ENCODE measurements around the gene CELSR2.

Gene CELSR2

DNA sequence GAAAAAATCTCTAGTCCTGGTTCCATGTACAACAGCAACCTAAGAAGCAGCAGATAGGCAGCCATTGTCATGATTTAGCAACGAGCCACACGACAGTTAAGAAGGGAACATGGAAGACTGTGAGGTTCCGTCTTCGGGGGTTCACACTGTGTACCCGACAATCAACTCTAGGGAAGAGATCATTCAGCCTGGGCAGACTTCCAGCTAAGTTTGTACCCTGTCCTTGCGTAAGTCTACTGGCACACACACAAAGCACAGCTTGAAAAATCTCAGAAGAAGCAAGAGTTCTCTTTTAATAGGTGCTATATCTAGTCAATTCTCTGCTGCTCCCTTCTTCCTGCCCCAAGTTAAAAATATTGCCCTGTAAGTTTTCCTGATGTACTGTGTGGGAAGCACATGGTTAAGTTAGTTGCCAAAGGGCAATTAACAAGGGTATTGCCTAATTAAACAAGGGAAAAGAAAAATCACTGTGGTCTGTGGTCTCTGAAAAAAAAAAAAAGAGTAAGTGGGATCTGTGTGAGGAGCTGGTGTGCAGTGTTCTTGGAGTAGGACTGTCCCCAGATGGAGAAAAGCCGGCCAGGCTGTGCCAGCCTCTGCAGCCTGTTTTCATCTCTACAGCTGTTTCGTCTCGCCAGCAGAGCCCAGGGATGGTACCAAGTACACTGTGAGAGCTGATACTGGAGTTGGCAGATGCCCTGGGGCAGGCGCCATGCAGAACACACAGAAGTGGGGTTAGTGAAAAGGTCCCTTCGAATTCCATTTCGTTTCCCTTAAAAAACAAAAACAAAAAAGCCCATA is 63.8 kb downstream of the CELSR2 start:
- ChIA-PET POLR2A (interaction anchor here (0.7 to 1.6 kb wide), 2 partner anchors 85 to 106 kb away, joined by 3 to 4 read pairs; partner anchors contain the start of gene SORT1), CTCF (interaction anchor here (0.7 to 1.2 kb wide), 5 partner anchors 10 to 196 kb away, joined by 3 to 7 read pairs (median 5); partner anchors contain the start of gene PSRC1)
- TF ChIP-seq ZNF596 (tag by site-specific recombination; IDR thresholded peaks at IDR 0.05) = no peak
- TF ChIP-seq, protein P1, sequence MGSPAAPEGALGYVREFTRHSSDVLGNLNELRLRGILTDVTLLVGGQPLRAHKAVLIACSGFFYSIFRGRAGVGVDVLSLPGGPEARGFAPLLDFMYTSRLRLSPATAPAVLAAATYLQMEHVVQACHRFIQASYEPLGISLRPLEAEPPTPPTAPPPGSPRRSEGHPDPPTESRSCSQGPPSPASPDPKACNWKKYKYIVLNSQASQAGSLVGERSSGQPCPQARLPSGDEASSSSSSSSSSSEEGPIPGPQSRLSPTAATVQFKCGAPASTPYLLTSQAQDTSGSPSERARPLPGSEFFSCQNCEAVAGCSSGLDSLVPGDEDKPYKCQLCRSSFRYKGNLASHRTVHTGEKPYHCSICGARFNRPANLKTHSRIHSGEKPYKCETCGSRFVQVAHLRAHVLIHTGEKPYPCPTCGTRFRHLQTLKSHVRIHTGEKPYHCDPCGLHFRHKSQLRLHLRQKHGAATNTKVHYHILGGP (tag by site-specific recombination; IDR thresholded peaks at IDR 0.05) = no peak
- TF ChIP-seq, protein P2, sequence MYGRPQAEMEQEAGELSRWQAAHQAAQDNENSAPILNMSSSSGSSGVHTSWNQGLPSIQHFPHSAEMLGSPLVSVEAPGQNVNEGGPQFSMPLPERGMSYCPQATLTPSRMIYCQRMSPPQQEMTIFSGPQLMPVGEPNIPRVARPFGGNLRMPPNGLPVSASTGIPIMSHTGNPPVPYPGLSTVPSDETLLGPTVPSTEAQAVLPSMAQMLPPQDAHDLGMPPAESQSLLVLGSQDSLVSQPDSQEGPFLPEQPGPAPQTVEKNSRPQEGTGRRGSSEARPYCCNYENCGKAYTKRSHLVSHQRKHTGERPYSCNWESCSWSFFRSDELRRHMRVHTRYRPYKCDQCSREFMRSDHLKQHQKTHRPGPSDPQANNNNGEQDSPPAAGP (tag by site-specific recombination; IDR thresholded peaks at IDR 0.05) = no peak
- TF ChIP-seq, protein P3, sequence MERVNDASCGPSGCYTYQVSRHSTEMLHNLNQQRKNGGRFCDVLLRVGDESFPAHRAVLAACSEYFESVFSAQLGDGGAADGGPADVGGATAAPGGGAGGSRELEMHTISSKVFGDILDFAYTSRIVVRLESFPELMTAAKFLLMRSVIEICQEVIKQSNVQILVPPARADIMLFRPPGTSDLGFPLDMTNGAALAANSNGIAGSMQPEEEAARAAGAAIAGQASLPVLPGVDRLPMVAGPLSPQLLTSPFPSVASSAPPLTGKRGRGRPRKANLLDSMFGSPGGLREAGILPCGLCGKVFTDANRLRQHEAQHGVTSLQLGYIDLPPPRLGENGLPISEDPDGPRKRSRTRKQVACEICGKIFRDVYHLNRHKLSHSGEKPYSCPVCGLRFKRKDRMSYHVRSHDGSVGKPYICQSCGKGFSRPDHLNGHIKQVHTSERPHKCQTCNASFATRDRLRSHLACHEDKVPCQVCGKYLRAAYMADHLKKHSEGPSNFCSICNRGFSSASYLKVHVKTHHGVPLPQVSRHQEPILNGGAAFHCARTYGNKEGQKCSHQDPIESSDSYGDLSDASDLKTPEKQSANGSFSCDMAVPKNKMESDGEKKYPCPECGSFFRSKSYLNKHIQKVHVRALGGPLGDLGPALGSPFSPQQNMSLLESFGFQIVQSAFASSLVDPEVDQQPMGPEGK (tag by site-specific recombination; IDR thresholded peaks at IDR 0.05) = no peak
- TF ChIP-seq ZNF16 (tag by site-specific recombination; IDR thresholded peaks at IDR 0.05; ENCODE audit: low read depth) = no peak
- TF ChIP-seq ZNF843 (tag by site-specific recombination; IDR thresholded peaks at IDR 0.05) = no peak
- TF ChIP-seq, protein P4, sequence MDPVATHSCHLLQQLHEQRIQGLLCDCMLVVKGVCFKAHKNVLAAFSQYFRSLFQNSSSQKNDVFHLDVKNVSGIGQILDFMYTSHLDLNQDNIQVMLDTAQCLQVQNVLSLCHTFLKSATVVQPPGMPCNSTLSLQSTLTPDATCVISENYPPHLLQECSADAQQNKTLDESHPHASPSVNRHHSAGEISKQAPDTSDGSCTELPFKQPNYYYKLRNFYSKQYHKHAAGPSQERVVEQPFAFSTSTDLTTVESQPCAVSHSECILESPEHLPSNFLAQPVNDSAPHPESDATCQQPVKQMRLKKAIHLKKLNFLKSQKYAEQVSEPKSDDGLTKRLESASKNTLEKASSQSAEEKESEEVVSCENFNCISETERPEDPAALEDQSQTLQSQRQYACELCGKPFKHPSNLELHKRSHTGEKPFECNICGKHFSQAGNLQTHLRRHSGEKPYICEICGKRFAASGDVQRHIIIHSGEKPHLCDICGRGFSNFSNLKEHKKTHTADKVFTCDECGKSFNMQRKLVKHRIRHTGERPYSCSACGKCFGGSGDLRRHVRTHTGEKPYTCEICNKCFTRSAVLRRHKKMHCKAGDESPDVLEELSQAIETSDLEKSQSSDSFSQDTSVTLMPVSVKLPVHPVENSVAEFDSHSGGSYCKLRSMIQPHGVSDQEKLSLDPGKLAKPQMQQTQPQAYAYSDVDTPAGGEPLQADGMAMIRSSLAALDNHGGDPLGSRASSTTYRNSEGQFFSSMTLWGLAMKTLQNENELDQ (tag by site-specific recombination; IDR thresholded peaks at IDR 0.05; ENCODE audit: low read depth) = no peak
- Histone ChIP-seq H3K4me1 (ENCODE audit: control insufficient read depth, insufficient read depth, low read length) (no peaks in the 10 kb centered on the region), H3K27ac (ENCODE audit: extremely low read depth, low read depth, low read length) (no peak overlapping the region), H3K36me3 (ENCODE audit: control insufficient read depth in 2 of 2, insufficient read depth in 1 of 2, low read length in 2 of 2) (peaks cover 8 to 67% of the 10 kb centered on the region in 2 experiments; a peak in 2 of 3 replicates), H3K4me3 (ENCODE audit: low read depth, low read length) (no peak overlapping the region), H3K9me3 (ENCODE audit: control insufficient read depth, insufficient read depth, low read depth, low read length) (no peaks in the 10 kb centered on the region)

DNA sequence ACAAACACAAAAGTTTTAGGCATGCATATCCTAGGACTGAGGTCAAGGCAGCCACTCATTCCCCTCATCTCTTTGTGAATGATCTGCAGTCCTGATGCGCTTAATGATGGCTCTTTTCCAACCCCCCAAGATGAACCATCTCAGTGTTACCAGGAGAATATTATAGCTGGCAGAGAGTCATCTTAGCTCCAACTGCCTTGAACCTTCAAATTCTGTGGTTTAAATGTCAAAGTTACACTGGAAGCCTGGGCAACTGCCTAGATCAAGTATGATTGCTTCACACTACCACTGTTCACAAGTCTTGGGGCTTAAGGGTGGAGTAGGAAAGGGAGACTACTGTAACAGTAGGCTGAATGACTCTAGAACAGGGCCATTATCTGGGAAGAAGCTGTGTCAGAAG is 65.5 kb downstream of the CELSR2 start:
- peaks cover 19 to 82% of the 10 kb centered on the region in 2 experiments; a peak in 2 of 3 replicates for H3K36me3 ChIP-seq (ENCODE audit: control insufficient read depth in 2 of 2, insufficient read depth in 1 of 2, low read length in 2 of 2)
- H3K4me1 ChIP-seq (ENCODE audit: control insufficient read depth, insufficient read depth, low read length) = no peaks in the 10 kb centered on the region
- ChIA-PET CTCF (no interaction called here), POLR2A (no interaction called here)
- H3K27ac ChIP-seq (ENCODE audit: extremely low read depth, low read depth, low read length) = no peak overlapping the region
- H3K9me3 ChIP-seq (ENCODE audit: control insufficient read depth, insufficient read depth, low read depth, low read length) = no peaks in the 10 kb centered on the region
- no peak overlapping the region for H3K4me3 ChIP-seq (ENCODE audit: low read depth, low read length)
- no peak for TF ChIP-seq ZNF140 (tag by site-specific recombination; IDR thresholded peaks at IDR 0.05)
- TF ChIP-seq ZNF2 (tag by site-specific recombination; IDR thresholded peaks at IDR 0.05) = no peak
- TF ChIP-seq GLIS1 (tag by site-specific recombination; IDR thresholded peaks at IDR 0.05) = no peak
- no peak for TF ChIP-seq ZNF514 (tag by site-specific recombination; IDR thresholded peaks at IDR 0.05)
- no peak for TF ChIP-seq ZNF624 (tag by site-specific recombination; IDR thresholded peaks at IDR 0.05)
- TF ChIP-seq, protein P5, sequence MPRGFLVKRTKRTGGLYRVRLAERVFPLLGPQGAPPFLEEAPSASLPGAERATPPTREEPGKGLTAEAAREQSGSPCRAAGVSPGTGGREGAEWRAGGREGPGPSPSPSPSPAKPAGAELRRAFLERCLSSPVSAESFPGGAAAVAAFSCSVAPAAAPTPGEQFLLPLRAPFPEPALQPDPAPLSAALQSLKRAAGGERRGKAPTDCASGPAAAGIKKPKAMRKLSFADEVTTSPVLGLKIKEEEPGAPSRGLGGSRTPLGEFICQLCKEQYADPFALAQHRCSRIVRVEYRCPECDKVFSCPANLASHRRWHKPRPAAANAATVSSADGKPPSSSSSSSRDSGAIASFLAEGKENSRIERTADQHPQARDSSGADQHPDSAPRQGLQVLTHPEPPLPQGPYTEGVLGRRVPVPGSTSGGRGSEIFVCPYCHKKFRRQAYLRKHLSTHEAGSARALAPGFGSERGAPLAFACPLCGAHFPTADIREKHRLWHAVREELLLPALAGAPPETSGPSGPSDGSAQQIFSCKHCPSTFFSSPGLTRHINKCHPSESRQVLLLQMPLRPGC (tag by site-specific recombination; IDR thresholded peaks at IDR 0.05) = no peak
- no peak for TF ChIP-seq ZNF48 (tag by site-specific recombination; IDR thresholded peaks at IDR 0.05)
- TF ChIP-seq, protein P6, sequence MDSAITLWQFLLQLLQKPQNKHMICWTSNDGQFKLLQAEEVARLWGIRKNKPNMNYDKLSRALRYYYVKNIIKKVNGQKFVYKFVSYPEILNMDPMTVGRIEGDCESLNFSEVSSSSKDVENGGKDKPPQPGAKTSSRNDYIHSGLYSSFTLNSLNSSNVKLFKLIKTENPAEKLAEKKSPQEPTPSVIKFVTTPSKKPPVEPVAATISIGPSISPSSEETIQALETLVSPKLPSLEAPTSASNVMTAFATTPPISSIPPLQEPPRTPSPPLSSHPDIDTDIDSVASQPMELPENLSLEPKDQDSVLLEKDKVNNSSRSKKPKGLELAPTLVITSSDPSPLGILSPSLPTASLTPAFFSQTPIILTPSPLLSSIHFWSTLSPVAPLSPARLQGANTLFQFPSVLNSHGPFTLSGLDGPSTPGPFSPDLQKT (IDR thresholded peaks at IDR 0.05; ENCODE audit: borderline replicate concordance, low read depth, low read length) = no peak
